GM23338 (cell line): ENCODE data around the gene MYT1. TPM values are rescaled to one million over a fixed set of nuclear protein-coding genes. Genes with fewer than 3 reads are reported as not detected.

ENCODE experiments used
- ATAC-seq: fragments of 200-7000 bp; cut with Tn5 transposase; 3 replicates; pipeline ENCODE4 v1.9.1; 2020
- DNase-seq: peaks from one replicate; pipeline ENCODE4 v3.0.0-alpha.2; 2015; ENCODE audit warnings: low spot score
- H2AFZ ChIP-seq: fragments of 200-600 bp; sonication (generic); 2 replicates; pipeline ENCODE4 v1.8.0; 2016; ENCODE audit warnings: antibody characterized with exemption, mild to moderate bottlenecking, moderate library complexity
- H3F3A ChIP-seq: fragments of 200-600 bp; sonication (generic); replicated peaks from 2 replicates; pipeline ENCODE4 v1.8.0; 2017; ENCODE audit warnings: antibody characterized with exemption, mixed run types, low read depth
- H3K27ac ChIP-seq: fragments of 200-600 bp; sonication (generic); 2 replicates; pipeline ENCODE4 v1.6.1; 2016; ENCODE audit warnings: low read depth
- H3K27me3 ChIP-seq: fragments of 200-600 bp; sonication (generic); 2 replicates; pipeline ENCODE4 v1.8.0; 2016; ENCODE audit warnings: mild to moderate bottlenecking, mixed run types, moderate library complexity; ENCODE audit not compliant: insufficient read depth
- H3K36me3 ChIP-seq: fragments of 200-600 bp; sonication (generic); 2 replicates; pipeline ENCODE4 v1.8.0; 2016; ENCODE audit warnings: mild to moderate bottlenecking; ENCODE audit not compliant: insufficient read depth
- H3K4me1 ChIP-seq: fragments of 200-600 bp; sonication (generic); 2 replicates; pipeline ENCODE4 v1.8.0; 2016; ENCODE audit warnings: mild to moderate bottlenecking, moderate library complexity; ENCODE audit not compliant: insufficient read depth
- H3K4me2 ChIP-seq: fragments of 200-600 bp; sonication (generic); 2 replicates; pipeline ENCODE4 v1.7.1; 2017; ENCODE audit warnings: mixed run types
- H3K4me3 ChIP-seq: fragments of 200-600 bp; sonication (generic); 2 replicates; pipeline ENCODE4 v1.6.1; 2016; ENCODE audit warnings: mixed run types
- H3K79me2 ChIP-seq: fragments of 200-600 bp; sonication (generic); replicated peaks from 2 replicates; pipeline ENCODE4 v1.8.0; 2017; ENCODE audit warnings: mild to moderate bottlenecking; ENCODE audit not compliant: insufficient read depth
- H3K9me2 ChIP-seq: fragments of 200-600 bp; sonication (generic); 2 replicates; pipeline ENCODE4 v1.8.0; 2017; ENCODE audit not compliant: insufficient read depth
- H4K20me1 ChIP-seq: fragments of 200-600 bp; sonication (generic); replicated peaks from 2 replicates; pipeline ENCODE4 v1.8.0; 2017; ENCODE audit warnings: mild to moderate bottlenecking; ENCODE audit not compliant: insufficient read depth
- H3K27ac Mint-ChIP-seq: 2 replicates; pipeline ENCODE4 v1.8.0; 2020; ENCODE audit warnings: inconsistent platforms, mild to moderate bottlenecking, moderate library complexity, mixed read lengths
- H3K27me3 Mint-ChIP-seq: 3 replicates; pipeline ENCODE4 v1.8.0; 2022; ENCODE audit warnings: low read depth, mild to moderate bottlenecking, moderate library complexity, mixed read lengths, inconsistent platforms; ENCODE audit not compliant: insufficient read depth, poor library complexity
- H3K36me3 Mint-ChIP-seq: 3 replicates; pipeline ENCODE4 v1.8.0; 2021; ENCODE audit warnings: low read depth, mild to moderate bottlenecking, inconsistent platforms, moderate library complexity, mixed read lengths
- H3K4me1 Mint-ChIP-seq: 3 replicates; pipeline ENCODE4 v1.8.0; 2020; ENCODE audit warnings: mild to moderate bottlenecking, inconsistent platforms, mixed read lengths
- H3K4me3 Mint-ChIP-seq: 3 replicates; pipeline ENCODE4 v1.8.0; 2021; ENCODE audit warnings: moderate library complexity, mild to moderate bottlenecking, inconsistent platforms, mixed read lengths
- H3K9me3 Mint-ChIP-seq: 3 replicates; pipeline ENCODE4 v1.8.0; 2020; ENCODE audit warnings: moderate library complexity, mild to moderate bottlenecking, inconsistent platforms, mixed read lengths
- CREB1 ChIP-seq: fragments of 250-450 bp; sonication (Bioruptor Pico); IDR thresholded peaks from 2 replicates; pipeline ENCODE4 v1.5.0; 2020; ENCODE audit warnings: low read depth, mild to moderate bottlenecking, moderate library complexity
- CTCF ChIP-seq, 2 experiments: fragments of 200-600 bp in 1 of 2; sonication (generic) in 1 of 2; conservative IDR thresholded peaks; 2 replicates each; pipeline versions ENCODE4 v1.5.1 to v1.6.1; 2016 to 2017; ENCODE audit warnings: antibody characterized with exemption in 2 of 2, low read depth in 2 of 2, mild to moderate bottlenecking in 2 of 2, moderate library complexity in 1 of 2
- ETS1 ChIP-seq: IDR thresholded peaks from 2 replicates; pipeline ENCODE4 v1.6.1; 2016; ENCODE audit warnings: antibody characterized with exemption
- EZH2 ChIP-seq: fragments of 200-600 bp; sonication (generic); IDR thresholded peaks from one replicate; pipeline ENCODE4 v1.8.0; 2017; ENCODE audit warnings: antibody characterized with exemption, mild to moderate bottlenecking, low read depth; ENCODE audit not compliant: unreplicated experiment
- EZH2phosphoT487 ChIP-seq: fragments of 200-600 bp; sonication (generic); IDR thresholded peaks from one replicate; pipeline ENCODE4 v1.8.1; 2018; ENCODE audit warnings: antibody characterized with exemption; ENCODE audit not compliant: unreplicated experiment
- JUNB ChIP-seq: IDR thresholded peaks from one replicate; pipeline ENCODE4 v1.6.1; 2016; ENCODE audit warnings: antibody characterized with exemption; ENCODE audit not compliant: unreplicated experiment
- NANOG ChIP-seq: IDR thresholded peaks from 2 replicates; pipeline ENCODE4 v1.6.1; 2016; ENCODE audit warnings: antibody characterized with exemption, borderline replicate concordance
- POLR2AphosphoS5 ChIP-seq: IDR thresholded peaks from 2 replicates; pipeline ENCODE4 v1.6.1; 2016; ENCODE audit warnings: antibody characterized with exemption, low read depth
- REST ChIP-seq: IDR thresholded peaks from one replicate; pipeline ENCODE4 v1.6.1; 2018; ENCODE audit warnings: antibody characterized with exemption; ENCODE audit not compliant: unreplicated experiment
- STAT1 ChIP-seq: IDR thresholded peaks from one replicate; pipeline ENCODE4 v1.6.1; 2016; ENCODE audit warnings: antibody characterized with exemption; ENCODE audit not compliant: unreplicated experiment
- ZNF114 ChIP-seq: fragments of 250-450 bp; sonication (Bioruptor Pico); IDR thresholded peaks from 2 replicates; pipeline ENCODE4 v1.5.0; 2020; ENCODE audit warnings: mild to moderate bottlenecking, moderate library complexity
- ZNF331 ChIP-seq: fragments of 250-450 bp; sonication (Bioruptor Pico); IDR thresholded peaks from 2 replicates; pipeline ENCODE4 v1.5.0; 2020; ENCODE audit warnings: low read depth, mild to moderate bottlenecking, moderate library complexity
- ZNF462 ChIP-seq: fragments of 250-450 bp; sonication (Bioruptor Pico); IDR thresholded peaks from 2 replicates; pipeline ENCODE4 v1.5.0; 2020; ENCODE audit warnings: mild to moderate bottlenecking, moderate library complexity
- polyA plus RNA-seq: library from polyadenylated mRNA; unstranded; fragments of >200 nt; fragmentation: Nextera tagmentation; extraction: Ambion mirVana; gene quantifications from 2 replicates; pipeline ENCODE4 v1.2.1, GENCODE V29; 2016
- total RNA-seq: library from RNA; depleted of rRNA; stranded (reverse); fragments of >200 nt; shearing (Covaris generic); gene quantifications from 2 replicates; pipeline ENCODE4 v1.2.3, GENCODE V29; 2014

Gene MYT1
- total and polyA plus RNA-seq, 2 experiments from 2014 or later: 0.83 to 1.6 TPM

- no peak for TF ChIP-seq NANOG
- TF ChIP-seq STAT1: no peak
- TF ChIP-seq CTCF (conservative IDR thresholded peaks at IDR 0.05; ENCODE audit: low read depth in 2 of 2): no peak
- no peak for TF ChIP-seq EZH2phosphoT487
- no peak for TF ChIP-seq ZNF331
- TF ChIP-seq ZNF462 (CRISPR knock-in tag): no peak
- no peak for TF ChIP-seq CREB1 (CRISPR knock-in tag)
- TF ChIP-seq ETS1: no peak
- TF ChIP-seq ZNF114 (CRISPR knock-in tag): no peak
- no peak for TF ChIP-seq JUNB
- TF ChIP-seq EZH2: no peak
- no peak for TF ChIP-seq REST
- no peak for TF ChIP-seq POLR2AphosphoS5
- no peak for DNase-seq
- Histone ChIP-seq H3F3A (no peaks in the 10 kb centered on the region), H3K27ac (no peak overlapping the region), H3K36me3 (no peaks in the 10 kb centered on the region), H2AFZ (no peak overlapping the region), H3K27me3 (peaks cover 5% of the 10 kb centered on the region; the same call in 1 of the 2 replicates), H3K4me1 (peaks cover 27% of the 10 kb centered on the region), H3K79me2 (no peaks in the 10 kb centered on the region), H4K20me1 (no peaks in the 10 kb centered on the region), H3K9me2 (no peaks in the 10 kb centered on the region), H3K4me2 (no peak overlapping the region), H3K4me3 (no peak overlapping the region)
- Mint-ChIP-seq H3K4me1 (peaks cover 41% of the 10 kb centered on the region), H3K36me3 (no peaks in the 10 kb centered on the region), H3K9me3 (no peaks in the 10 kb centered on the region; the same call in 2 of the 3 replicates), H3K4me3 (no peak overlapping the region; the same call in 2 of the 3 replicates), H3K27me3 (peaks cover 24% of the 10 kb centered on the region), H3K27ac (no peak overlapping the region)
- no peak for ATAC-seq
Observed at GRCh38 chr20:64156136-64156885, 7.9 kb upstream of the MYT1 start.
